ENCODE results near the gene LENG8. TPM values are rescaled to one million over a fixed set of nuclear protein-coding genes. Genes with fewer than 3 reads are reported as not detected.

The LENG8 gene
- total and polyA plus RNA-seq, 2 of the 13 experiments (the other 11 are each of a cell fraction or from before 2014, with no cell fraction given), result 14.3 to 41.9 TPM

DNA sequence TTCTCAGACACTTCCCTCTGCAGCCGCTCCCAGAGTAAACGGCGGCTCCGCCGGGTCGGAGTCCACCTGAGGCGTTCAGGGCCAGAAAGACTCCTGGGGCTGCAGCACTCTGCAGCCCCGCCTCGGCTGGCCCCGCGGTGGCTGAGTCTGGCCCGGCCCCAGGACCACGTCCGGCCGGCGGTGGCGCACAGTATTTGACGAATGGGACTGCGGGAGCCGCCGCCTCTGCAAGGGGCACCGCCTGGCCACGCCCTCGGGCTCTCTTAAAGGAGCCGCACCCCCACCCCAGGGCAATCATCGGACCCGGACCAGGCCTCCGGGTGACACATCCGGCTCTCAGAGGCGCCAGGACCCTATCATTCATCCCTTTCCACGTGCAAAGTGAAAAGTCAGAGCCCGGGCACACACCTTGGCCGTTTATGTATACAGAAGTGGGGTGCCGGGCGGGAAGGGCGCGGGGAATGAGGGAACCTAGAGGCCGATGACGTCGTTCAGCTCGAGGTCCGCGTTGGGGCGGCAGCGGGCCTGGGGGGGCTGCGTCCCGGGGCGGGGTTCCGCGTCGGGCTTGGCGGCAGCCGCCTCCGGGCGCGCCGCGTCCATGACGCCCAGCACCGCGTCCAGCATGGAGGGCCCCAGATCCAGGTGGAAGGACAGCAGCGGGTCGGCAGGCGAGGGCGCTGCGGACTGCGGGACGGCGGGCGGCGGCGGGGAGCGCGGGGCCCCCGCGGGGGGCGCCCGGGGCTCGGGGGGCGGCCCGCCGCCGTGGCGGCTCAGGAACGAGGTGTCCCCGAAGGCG is 15.8 kb downstream of the LENG8 start (continued):
- TF ChIP-seq, protein P1, sequence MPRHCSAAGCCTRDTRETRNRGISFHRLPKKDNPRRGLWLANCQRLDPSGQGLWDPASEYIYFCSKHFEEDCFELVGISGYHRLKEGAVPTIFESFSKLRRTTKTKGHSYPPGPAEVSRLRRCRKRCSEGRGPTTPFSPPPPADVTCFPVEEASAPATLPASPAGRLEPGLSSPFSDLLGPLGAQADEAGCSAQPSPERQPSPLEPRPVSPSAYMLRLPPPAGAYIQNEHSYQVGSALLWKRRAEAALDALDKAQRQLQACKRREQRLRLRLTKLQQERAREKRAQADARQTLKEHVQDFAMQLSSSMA (CRISPR knock-in tag; IDR thresholded peaks at IDR 0.05), result 0 out of 2 replicates have a peak, but pooled peaks have one; percentile 74
- TF ChIP-seq, protein P2, sequence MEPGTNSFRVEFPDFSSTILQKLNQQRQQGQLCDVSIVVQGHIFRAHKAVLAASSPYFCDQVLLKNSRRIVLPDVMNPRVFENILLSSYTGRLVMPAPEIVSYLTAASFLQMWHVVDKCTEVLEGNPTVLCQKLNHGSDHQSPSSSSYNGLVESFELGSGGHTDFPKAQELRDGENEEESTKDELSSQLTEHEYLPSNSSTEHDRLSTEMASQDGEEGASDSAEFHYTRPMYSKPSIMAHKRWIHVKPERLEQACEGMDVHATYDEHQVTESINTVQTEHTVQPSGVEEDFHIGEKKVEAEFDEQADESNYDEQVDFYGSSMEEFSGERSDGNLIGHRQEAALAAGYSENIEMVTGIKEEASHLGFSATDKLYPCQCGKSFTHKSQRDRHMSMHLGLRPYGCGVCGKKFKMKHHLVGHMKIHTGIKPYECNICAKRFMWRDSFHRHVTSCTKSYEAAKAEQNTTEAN (CRISPR knock-in tag; conservative IDR thresholded peaks at IDR 0.05), result 0 out of 2 replicates have a peak, but pooled peaks have one; percentile 58
- TF ChIP-seq STAT5B (CRISPR knock-in tag; IDR thresholded peaks at IDR 0.05), result no peak
- TF ChIP-seq KDM1A (CRISPR knock-in tag; IDR thresholded peaks at IDR 0.05), result no peak
- TF ChIP-seq, protein P3, sequence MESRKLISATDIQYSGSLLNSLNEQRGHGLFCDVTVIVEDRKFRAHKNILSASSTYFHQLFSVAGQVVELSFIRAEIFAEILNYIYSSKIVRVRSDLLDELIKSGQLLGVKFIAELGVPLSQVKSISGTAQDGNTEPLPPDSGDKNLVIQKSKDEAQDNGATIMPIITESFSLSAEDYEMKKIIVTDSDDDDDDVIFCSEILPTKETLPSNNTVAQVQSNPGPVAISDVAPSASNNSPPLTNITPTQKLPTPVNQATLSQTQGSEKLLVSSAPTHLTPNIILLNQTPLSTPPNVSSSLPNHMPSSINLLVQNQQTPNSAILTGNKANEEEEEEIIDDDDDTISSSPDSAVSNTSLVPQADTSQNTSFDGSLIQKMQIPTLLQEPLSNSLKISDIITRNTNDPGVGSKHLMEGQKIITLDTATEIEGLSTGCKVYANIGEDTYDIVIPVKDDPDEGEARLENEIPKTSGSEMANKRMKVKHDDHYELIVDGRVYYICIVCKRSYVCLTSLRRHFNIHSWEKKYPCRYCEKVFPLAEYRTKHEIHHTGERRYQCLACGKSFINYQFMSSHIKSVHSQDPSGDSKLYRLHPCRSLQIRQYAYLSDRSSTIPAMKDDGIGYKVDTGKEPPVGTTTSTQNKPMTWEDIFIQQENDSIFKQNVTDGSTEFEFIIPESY (CRISPR knock-in tag; IDR thresholded peaks at IDR 0.05), result no peak; the same call in 1 of the 2 replicates
- TF ChIP-seq ZFX (CRISPR knock-in tag; IDR thresholded peaks at IDR 0.05; ENCODE audit: low read depth), result peak; percentile 91
- TF ChIP-seq, protein P4, sequence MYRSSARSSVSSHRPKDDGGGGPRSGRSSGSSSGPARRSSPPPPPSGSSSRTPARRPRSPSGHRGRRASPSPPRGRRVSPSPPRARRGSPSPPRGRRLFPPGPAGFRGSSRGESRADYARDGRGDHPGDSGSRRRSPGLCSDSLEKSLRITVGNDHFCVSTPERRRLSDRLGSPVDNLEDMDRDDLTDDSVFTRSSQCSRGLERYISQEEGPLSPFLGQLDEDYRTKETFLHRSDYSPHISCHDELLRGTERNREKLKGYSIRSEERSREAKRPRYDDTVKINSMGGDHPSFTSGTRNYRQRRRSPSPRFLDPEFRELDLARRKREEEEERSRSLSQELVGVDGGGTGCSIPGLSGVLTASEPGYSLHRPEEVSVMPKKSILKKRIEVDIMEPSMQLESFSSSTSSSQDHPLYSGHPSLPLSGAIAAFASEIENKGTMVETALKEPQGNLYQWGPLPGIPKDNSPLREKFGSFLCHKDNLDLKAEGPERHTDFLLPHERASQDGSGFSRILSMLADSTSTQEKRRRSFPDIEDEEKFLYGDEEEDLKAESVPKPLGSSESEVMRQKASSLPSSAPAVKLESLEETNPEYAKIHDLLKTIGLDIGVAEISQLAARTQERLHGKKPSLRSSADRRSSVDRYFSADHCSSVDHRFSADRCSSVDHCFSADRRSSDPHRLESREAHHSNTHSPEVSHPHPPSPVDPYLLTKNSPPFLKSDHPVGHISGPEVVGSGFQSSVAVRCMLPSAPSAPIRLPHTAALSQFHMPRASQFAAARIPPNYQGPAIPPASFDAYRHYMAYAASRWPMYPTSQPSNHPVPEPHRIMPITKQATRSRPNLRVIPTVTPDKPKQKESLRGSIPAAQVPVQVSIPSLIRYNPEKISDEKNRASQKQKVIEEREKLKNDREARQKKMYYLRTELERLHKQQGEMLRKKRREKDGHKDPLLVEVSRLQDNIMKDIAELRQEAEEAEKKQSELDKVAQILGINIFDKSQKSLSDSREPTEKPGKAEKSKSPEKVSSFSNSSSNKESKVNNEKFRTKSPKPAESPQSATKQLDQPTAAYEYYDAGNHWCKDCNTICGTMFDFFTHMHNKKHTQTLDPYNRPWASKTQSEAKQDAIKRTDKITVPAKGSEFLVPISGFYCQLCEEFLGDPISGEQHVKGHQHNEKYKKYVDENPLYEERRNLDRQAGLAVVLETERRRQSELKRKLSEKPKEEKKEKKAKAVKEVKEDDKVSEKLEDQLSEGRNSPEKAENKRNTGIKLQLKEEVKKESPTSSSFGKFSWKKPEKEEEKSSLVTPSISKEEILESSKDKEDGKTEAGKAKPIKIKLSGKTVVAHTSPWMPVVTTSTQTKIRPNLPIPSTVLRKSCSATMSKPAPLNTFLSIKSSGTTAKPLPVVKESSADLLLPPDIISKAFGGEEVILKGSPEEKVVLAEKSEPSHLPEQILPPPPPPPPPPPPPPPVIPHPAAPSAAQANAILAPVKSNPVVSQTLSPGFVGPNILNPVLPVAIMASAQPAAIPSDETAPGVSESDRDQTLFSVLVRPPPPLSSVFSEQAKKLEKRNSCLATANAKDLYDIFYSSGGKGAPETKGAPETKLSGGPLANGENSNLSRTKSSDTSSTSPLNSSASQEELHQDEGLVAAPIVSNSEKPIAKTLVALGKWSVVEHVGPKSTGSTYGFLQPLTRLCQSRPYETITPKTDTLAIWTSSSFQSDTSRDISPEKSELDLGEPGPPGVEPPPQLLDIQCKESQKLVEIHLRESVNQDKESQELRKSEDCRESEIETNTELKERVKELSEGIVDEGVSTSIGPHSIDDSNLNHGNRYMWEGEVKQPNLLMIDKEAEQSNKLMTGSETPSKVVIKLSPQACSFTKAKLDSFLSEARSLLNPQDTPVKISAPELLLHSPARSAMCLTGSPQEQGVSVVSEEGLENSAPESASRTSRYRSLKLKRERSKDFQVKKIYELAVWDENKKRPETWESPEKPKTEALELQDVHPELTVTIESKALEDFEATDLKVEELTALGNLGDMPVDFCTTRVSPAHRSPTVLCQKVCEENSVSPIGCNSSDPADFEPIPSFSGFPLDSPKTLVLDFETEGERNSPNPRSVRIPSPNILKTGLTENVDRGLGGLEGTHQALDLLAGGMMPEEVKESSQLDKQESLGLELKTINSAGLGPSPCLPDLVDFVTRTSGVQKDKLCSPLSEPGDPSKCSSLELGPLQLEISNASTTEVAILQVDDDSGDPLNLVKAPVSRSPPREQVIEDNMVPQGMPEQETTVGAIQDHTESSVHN (CRISPR knock-in tag; IDR thresholded peaks at IDR 0.05), result no peak
- TF ChIP-seq FOXO1 (CRISPR knock-in tag; IDR thresholded peaks at IDR 0.05), result no peak
- TF ChIP-seq NR2C2 (CRISPR knock-in tag; IDR thresholded peaks at IDR 0.05; ENCODE audit: borderline replicate concordance), result peak; percentile 49
- no peak; the same call in 1 of the 2 replicates for TF ChIP-seq SP2 (CRISPR knock-in tag; IDR thresholded peaks at IDR 0.05)
- TF ChIP-seq ZNF703 (CRISPR knock-in tag; IDR thresholded peaks at IDR 0.05; ENCODE audit: borderline replicate concordance), result no peak
- TF ChIP-seq RARG (CRISPR knock-in tag; IDR thresholded peaks at IDR 0.05; ENCODE audit: low read depth), result no peak

Measured in HepG2 (cell line).